8988T (cell line): ENCODE results near the gene LRSAM1.
"Not testable (repeated sequence)": the region's sequence is repeated elsewhere in the genome, so short reads cannot be mapped to it uniquely, and the experiment has no call there.

Source experiments
- DNase-seq: peaks from one replicate; pipeline ENCODE4 v3.0.0; 2011

LRSAM1 gene

DNA sequence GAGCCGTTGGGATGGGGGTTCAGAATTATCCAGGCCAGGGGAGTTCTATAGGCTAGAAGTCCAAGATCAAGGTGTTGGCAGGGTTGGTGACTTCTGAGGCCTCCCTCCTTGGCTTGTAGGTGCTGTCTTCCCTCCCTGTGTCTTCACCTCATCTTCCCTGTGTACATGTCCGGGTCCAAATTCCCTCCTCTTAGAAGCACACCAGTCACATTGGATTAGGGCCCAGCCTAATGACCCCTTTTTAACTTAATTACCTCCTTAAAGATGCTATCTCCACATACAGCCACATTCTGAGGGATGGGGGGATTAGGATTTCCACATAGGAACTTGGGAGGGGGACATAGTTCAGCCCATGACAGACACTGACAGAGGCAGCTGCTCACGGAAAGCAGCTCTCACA is 12.1 kb downstream of the LRSAM1 start:
- no peak for DNase-seq

- DNase-seq = no peak
Measured at GRCh38 chr9:127463911-127464310, 12.6 kb downstream of the LRSAM1 start.

DNA sequence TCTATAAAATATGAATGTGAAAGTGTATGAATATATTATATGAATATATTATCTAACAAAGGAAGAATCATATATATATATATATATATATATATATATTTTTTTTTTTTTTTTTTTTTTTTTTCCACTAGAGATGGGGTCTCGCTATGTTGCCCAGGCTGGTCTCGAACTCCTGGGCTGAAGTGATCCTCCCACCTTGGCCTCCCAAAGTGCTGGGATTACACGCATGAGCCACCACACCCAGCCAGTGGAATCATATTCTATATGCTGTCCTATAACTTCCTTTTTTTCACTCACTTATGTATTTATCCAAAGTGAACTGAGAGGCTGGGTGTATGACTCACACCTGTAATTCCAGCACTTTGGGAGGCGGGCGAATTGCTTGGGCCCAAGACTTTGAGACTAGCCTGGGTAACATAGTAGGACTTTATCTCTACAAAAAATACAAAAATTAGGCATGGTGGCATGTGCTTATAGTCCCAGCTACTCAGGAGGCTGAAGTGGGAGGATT is 15.2 kb downstream of the LRSAM1 start:
- DNase-seq = not testable (repeated sequence)

- DNase-seq = no peak
Measured at GRCh38 chr9:127467621-127468020, 16.3 kb downstream of the LRSAM1 start.

- DNase-seq = no peak
Measured at GRCh38 chr9:127470662-127471061, 19.4 kb downstream of the LRSAM1 start.

DNA sequence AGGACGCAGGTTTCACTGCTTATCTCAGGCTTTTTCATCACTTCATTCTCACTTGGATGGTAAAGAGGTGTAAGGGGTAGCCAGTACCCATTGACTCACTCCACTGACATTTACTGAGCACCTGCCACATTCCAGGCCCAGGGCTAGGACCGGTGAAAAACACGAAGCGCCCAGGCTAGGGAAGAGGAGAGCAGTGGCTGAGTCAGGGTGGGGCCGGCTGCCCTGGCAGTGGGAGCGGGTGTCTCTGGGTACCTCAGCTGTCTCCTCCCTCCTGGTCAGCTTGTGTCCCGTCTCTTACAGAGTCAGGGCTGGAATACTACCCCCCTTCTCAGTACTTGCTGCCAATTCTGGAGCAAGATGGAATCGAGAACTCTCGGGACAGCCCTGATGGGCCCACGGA is 22.2 kb downstream of the LRSAM1 start:
- DNase-seq = no peak

GRCh38 chr9:127473932-127474331 is 22.6 kb downstream of the LRSAM1 start:
- no peak for DNase-seq

DNA sequence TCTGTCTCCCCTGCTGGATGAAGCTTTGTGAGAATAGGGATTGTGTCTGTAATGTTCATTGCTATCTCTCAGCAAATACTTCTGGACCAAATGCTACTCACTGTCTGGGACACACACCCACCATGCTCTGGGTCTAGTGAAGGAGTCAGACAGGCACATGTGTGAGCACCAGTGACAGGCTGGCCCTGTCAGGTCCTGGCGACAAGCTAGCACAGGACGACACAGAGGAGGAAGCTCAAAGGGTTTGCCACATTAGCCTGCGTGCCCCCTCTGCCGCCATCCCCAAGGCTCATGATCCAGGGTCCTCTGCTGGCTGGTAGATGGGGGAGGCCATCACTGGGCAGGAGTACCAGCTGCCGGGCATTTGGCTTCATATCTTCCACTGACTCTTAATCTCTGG is 23.3 kb downstream of the LRSAM1 start:
- no peak for DNase-seq

DNA sequence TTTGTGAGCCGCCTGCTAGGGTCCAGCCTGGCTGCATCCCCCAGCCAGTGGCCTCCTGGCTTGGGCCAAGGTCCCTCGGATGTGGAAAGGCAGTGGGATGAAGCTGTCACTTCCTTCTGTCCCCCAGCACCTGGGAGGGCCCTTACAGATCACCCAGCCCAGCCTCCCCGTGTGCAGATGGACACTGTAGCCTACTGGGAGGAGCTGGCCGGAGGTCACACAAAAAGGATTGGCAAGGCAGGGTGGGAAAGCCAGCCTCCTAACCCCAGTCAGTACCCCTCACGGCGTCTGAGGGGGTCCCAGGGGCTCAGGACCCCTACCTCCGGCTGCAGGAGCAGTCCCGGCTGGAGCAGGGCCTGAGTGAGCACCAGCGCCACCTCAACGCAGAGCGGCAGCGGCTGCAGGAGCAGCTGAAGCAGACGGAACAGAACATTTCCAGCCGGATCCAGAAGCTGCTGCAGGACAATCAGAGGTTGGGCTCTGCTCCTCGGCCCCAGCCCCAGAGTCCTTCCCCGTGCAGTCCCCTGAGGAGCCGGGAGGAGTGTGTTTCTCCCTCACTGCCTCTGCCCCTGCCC is 28.3 kb downstream of the LRSAM1 start:
- DNase-seq = no peak

DNA sequence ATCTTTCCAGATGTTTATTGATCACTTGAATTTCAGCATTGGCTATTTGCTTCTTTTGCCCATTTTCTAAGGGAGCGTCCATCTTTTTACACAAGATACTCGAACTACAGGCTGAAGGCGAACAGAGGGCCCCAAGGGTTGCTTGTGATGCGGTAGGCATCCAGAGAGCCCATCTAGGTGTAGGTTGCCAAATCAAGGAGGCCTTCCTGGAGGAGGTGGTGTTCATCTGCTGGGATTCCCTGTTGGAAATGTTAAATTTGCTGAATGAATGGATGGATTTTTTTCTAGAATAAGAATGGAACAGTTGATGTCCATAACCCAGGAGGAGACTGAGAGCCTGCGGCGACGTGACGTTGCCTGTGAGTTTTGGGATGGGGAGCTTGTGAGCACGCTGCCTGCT is 31.4 kb downstream of the LRSAM1 start:
- DNase-seq = no peak

DNA sequence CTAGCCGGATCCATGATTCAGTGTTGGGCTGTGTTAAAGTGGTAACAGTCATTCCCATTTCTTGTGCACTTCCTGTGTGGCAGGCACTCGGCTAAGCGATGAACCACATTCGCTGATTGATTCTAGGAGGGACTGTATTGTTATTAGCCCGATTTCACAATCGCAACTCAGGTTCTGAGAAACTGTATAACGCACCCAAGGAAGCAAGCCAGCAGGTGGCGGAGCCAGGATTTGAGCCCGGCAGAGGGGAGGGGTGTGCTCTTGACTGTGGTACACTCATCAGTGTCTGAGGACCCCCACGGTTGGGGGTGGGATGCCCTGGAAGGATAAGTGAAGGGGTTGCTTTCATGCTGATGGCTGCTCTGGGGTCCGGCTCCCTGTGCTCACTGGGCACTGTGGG is 34.7 kb downstream of the LRSAM1 start:
- no peak for DNase-seq

DNA sequence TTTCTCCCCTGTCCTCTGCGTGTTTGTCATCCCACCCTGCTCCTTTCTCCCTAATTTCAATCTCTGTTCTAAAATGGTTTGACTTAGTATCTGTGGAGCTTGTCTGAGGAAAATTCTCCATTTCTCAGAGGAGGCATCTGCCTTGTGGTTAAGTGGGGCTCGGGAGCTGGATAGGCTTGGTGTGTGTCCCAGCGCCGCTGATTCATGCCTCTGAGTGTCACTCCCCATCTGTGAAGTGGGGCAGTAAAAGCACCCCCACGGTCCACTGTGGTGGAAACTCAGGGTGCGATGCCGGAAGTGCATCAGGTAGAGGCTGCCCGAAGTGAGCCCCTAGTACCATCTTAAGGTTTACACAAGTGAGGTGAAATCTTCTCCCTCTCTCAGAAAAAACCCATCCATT is 37.6 kb downstream of the LRSAM1 start:
- DNase-seq = no peak

DNA sequence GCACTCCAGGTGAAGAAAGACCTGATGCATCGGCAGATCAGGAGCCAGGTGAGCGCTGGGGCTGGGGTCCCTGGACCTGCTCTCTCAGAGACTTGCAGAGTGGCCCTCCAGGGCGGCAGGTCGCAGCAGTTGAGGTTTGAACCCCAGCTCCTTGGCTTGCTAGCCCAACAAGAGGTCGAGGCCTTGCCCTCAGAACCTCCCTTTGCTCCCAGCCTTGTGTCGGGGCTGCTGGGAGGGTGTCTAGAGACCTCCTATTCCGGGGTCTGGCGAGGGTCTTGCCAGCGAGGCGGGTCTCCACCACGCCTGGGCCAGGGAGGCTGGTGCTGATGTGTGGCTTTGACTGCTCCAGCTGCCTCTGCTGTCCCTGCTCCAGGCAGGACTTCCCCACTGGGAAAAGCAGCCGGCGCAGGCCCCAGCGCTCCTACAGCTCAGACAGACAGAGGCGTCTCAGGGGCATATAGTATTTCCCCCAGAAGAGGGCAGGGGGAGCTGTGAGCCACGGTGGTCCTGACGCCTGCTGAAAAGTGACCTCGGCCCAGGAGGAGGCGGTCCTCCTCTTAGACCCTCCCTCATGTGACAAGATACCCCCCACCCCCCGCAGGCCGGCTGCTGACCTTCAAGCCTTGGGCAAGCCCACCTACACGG is 38.3 kb downstream of the LRSAM1 start:
- DNase-seq = no peak

DNA sequence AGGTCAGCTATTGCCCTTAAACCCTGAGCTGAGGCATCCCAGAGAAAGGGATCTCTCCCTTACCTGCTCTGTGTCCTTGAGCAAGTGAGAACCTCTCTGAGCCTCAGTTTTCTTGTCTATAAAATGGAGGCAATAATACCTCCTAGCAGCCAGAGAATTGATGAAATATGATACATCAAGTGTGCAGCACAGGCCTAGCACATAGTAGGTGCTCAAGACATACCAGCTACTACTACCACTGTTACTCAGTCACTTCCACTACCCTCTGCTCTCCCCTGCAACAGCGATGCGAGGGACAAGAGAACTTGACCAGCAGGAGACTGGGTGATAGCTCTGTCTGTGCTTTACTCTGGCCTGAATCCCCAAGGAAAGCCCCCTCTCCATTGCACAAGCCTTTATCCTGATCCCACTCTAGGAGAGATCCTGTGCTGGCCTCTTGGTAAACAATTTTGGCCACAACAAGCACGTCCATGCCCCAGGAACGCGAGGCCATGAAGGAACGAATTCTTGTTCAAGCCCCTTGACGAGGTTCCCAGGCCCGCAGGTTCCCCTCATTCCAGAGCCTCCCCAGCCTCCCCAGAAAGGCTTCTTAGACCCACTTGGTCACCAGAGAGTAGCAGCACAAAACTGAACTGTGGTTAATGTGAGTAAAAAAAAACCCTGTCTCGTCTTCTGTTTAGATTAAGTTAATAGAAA is 39.4 kb downstream of the LRSAM1 start:
- DNase-seq = no peak

DNA sequence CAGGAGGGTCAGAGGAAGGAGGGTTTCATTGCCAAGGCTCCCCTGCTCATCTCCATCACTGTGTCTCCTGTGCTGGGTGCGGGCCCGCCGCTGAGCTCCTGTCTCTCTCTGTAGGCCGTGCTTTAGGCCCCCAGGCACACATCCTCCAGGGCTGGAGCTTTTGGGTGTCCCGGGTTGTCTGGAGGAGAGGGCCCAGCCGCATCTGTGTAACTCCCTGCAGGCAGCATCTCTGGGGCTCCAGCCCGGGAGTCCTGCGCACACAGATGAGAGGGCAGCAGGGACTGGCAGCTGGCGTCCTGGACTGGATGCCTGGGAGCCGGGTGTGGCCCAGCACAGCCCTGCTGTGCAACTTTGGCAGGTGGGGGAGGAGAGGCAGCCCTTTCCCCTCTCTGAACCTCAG is 40.2 kb downstream of the LRSAM1 start:
- DNase-seq = no peak

DNA sequence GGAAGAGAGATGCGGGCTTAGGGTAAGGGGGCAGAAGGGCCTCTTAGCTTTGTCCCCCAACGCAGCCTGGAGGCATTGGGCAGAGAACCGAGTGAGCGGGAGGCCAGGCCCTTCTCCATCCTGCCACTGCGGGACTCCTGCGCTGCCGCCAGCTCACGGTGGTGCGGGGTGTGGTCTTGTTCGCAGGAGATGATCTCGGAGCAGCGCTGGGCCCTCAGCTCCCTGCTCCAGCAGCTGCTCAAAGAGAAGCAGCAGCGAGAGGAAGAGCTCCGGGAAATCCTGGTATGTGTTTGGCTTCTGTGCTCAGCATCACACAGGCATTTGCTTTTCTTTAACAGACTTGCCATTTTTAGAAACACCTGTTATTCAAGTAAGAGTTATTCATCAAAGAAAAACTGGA is 41.3 kb downstream of the LRSAM1 start:
- DNase-seq = no peak

DNA sequence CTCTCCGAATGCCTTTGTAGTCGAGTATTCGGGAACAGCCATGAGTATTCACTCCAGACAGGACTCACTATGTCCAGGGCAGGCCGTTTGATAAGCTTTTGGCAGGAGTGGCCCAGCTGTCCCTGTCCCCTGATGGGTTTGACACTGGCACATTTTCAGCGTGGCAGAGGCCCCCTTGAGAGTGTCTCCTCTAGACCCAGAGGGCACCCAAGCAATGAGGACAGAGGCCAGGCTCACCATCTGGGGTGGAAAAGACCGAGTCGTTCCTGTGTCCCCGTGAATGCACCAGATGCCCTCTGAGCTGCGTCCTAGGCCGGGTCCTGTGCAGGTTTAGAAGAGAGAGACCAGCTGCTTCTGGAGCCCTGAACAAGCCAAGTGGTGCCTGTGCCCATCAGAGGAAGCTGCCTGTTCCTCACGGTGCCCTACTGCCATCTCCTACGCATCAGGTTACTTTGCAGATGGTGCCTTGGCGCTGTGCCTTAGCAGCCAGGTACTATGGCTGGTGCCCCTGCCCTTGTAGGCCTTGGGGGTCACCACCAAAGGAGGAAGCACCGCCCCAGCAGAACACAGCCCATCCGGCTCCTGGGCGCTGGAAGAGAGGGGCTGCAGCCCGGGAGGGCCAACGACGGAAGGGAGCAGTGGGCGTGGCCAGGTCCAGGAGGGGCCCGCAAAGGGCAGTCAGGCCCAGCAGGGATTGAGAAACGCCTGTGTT is 42.4 kb downstream of the LRSAM1 start:
- no peak for DNase-seq

GRCh38 chr9:127494304-127494702 is 43.0 kb downstream of the LRSAM1 start:
- no peak for DNase-seq

DNA sequence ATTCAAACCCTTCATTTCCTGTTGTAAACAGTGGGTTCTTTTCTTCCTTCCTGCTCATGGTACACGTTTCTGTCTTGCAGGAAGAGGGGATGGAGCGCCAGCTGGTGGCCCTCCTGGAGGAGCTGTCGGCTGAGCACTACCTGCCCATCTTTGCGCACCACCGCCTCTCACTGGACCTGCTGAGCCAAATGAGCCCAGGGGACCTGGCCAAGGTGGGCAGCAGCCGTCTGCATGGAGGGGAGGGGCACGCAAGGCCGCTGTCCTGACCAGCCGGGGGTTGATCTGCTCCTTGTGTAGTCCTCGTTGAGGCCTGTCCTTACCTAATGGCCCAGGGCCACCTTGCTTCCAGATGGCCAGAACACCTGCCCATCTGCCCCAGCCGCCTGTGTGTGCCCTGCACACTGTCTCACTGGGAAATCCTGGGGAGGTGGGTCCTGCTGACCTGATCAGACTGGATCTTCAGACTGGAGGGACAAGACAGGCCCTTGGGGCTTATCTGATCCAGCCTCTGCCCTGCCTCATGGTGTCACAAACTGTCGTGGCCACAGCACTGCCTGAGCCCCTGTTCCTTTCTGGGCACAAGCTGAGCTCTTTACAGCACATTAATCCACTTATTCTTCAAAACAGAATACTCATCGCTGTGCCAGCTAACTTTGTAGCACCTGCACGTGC is 44.7 kb downstream of the LRSAM1 start:
- DNase-seq = no peak

GRCh38 chr9:127496974-127497373 is 45.7 kb downstream of the LRSAM1 start:
- no peak for DNase-seq

DNA sequence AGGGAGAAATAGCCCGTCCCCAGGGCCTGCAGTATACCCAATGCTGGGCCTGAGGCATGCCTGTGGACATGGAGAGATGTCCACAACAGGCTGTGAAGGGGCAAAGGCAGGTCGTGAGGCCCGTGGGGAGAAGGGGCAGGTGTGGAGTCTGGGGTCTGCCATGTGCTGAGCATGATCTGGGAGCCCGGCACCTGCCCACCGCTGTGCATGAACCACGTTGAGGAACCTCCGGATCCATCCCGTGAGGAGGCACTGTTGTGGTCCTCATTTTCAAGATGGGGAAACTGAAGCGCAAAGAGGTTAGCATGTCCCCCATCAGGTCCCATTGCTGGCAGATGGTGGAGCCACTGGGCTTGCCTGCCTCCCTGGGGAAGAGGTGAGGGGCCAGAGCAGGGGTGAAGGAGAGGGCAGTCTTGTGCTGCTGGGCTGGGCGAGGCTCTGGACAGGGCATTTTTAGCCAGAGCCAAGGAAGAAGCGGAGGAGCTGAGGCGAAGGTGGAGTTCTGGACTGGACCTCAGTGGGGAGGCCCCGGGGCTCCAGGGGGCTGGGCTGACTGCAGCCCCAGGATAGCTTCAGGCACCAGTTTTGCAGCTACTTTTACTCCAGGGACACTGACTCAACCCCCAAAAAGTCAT is 46.5 kb downstream of the LRSAM1 start:
- DNase-seq = no peak

- no peak for DNase-seq
Measured at GRCh38 chr9:127498298-127498697, 47.0 kb downstream of the LRSAM1 start.

- no peak for DNase-seq
Measured at GRCh38 chr9:127500399-127500798, 49.1 kb downstream of the LRSAM1 start.
